Activated CD4-positive, alpha-beta T cell treated with anti-CD3 and anti-CD28 coated beads, Interleukin-2, amount 50 U/mL, for 16 hours (primary cell): ENCODE data around the gene WHAMM.
"Not testable (repeated sequence)": the region's sequence is repeated elsewhere in the genome, so short reads cannot be mapped to it uniquely, and the experiment has no call there.

ENCODE experiments used
- DNase-seq: peaks from one replicate; pipeline ENCODE4 v3.0.0-alpha.2; 2020

Gene WHAMM

DNA sequence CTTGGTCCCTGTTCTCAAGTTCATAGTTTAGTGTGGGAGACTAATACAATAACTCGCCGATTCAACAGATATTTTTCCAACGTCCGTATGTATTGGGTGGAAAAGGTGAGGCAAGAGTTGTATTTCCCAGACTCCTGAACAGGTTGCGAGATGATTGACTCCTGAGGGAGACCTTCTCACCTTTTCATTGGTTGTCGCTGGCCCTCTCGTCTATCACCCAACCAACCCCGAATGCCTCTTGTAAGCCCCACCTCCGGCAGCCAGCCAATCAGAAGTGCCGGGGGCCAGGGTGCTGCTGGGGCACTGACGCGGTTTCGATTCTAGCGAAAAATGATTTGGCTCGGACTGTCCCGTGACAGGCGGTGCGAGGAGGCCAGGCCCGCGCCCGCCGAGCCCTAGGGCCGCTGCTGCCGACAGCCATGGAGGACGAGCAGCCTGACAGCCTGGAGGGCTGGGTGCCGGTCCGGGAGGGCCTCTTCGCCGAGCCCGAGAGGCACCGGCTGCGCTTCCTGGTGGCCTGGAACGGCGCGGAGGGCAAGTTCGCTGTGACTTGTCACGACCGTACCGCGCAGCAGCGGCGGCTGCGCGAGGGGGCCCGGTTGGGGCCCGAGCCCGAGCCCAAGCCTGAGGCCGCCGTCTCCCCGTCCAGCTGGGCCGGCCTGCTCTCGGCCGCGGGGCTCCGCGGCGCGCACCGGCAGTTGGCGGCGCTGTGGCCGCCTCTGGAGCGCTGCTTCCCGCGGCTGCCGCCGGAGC lies at the start of gene WHAMM:
Gene WHAMM (plus strand): TSS at position 321 of the 753 bp plus-strand sequence. CDS start 99 bp downstream, at position 420.
- peak; percentile 97 for DNase-seq

- no peak for DNase-seq
These were observed 45.9 kb upstream of the WHAMM start for GRCh38 chr15:82763361-82764116.

DNA sequence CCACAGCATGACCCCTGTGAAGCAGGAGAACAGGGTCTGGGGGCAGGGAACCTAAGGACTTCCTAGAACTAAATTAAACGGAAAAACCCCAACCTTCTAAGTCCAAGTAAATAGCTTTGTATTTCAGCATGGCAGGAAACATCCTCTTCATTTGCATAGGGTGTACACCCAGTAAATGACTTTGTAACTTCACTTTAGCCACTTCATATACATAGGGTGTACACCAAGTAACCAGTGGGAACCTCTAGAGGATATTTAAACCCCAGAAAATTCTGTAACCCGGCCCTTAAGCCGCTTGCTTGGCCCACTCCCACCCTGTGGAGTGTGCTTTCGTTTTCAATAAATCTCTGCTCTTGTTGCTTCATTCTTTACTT lies 45.3 kb upstream of the WHAMM start:
- DNase-seq: no peak

DNA sequence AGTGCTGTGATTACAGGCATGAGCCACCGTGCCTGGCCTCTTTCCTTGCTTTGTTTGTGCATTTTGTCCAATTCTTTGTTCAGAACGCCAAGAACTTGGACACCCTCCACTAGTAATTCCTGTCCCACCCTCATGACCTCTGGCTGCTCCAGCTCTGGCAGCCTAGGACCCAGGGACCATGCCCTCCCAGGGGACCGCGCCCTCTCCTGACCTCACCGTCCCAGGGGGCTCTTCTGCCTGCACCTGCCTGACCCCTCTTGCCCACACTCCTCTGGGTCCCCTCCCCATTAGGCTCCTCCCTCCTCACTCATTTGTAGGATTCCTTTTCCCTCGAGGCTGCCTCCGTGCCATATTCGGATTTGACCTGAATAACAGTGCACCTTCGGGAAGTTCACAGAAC lies 44.7 kb upstream of the WHAMM start:
- no peak for DNase-seq

DNA sequence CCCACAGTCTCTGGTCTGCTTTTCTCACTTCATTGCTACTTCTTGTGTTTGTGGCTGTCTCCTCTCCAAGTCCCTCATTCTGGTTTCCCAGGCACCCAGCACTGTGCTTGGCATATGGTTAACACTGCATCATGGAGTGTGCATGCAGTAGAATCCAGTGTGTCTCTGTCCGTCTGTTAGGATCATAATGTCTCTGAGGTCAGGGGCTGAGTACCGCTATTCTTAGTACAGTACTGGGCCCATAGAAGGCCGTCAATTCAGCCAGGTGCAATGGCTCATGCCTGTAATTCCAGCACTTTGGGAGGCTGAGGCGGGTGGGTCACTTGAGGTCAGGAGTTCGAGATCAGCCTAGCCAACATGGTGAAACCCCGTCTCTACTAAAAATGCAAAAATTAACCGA lies 43.2 kb upstream of the WHAMM start:
- not testable (repeated sequence) for DNase-seq

DNA sequence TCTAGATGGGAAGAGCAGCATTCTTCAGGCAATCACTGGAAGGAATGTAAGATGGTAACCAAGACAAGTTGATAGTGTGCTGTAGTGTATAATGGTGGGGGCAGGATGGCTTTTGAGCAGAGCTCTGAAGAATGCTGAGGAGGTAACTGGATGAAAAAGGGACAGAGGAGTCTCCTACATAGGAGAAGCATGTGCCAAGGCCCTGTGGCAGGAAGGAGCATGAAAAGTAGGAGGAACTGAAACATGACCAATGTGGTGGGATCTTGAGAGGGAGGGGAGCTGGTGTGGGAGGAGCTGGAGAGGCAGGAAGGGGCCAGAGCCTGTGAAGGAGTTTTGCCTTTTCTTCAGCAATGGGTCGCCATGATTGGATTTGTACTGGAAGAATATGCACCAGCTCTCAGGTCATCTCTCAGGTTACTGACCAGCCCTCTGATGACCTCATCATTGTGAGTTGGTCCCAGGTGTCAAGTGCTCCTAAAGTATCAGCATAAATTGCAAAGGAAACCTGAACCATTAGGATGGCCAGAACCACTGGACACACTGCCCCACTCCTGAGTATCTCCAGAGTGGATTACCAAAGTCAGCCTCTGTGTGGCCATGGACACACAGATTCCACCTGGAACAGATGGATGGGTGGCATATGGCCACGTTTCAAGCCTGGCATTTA lies 42.1 kb upstream of the WHAMM start:
- DNase-seq: no peak

- DNase-seq: no peak
These were observed 40.9 kb upstream of the WHAMM start for GRCh38 chr15:82768414-82769054.

DNA sequence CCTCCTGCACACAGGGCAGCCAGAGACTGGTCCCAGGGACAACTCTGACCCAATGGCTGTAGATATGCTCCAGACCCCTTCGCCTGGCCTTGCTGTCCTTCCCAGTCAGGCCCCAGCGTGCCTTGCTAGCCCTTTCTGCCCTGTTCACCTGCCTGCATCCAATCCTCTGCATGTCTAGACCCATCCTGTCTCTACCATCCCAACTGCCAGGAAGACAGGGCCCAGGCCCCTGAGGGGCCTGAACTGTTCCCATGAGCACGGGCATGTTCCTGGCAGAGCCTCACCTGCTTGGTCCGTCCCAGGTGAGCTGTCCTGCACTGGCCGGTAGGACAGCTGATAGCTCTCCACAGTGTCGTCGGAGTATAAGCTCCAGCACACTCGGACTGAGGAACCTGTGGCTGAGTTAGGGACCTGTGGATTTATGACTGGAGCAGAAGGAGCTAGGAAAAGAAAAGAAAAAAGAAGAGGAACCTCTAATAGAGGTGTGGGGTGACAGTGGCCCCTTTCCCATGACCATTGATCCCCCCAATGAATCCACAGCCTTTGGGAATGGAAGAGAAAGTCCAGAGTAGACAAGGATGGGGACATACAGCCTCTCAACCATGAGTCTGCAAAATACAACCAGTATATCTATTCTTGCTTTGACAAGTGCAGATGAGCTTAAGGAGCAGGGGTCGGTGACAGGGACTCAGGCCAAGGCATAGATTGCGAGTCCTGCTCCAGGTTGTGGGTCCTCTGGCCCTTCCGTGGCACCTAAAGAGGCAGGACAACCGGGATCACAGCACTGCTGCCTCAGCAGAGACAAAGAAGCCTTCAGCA lies 37.4 kb upstream of the WHAMM start:
- DNase-seq: no peak

DNA sequence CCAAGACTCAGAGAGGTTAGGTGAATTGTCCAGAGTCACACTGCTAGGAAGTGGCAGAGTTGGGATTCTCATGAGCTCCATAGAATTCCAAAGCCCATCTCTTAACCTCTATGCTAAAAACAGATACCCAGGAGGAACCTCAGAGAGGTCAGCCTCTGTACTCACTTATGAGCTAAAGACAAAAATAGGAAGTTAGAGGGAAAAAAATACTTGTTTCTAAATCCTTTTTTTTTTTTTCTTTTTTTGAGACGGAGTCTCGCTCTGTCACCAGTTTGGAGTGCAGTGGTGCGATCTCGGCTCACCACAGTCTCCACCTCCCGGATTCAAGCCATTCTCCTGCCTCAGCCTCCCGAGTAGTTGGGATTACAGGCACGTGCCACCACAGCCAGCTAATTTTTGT lies 34.9 kb upstream of the WHAMM start:
- no peak for DNase-seq

DNA sequence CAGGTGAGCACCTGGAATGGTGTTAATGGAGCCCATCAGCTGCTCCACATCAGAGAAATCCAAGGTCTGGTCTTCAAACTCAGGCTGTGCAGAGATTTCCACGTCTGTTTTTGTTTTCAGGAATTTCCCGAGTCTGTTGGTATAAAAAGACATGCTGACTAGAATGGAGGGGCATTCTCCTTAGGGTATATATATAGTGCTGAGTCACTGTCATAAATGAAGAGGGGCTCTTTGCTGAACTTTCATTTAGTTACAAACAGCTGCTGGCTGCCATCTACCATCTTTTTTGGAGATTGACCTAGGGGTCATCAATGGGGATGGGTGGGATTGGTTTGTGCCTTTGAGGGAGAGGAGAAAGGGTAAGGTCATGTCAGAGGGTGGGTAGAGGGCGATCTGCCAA lies 30.7 kb upstream of the WHAMM start:
- no peak for DNase-seq

DNA sequence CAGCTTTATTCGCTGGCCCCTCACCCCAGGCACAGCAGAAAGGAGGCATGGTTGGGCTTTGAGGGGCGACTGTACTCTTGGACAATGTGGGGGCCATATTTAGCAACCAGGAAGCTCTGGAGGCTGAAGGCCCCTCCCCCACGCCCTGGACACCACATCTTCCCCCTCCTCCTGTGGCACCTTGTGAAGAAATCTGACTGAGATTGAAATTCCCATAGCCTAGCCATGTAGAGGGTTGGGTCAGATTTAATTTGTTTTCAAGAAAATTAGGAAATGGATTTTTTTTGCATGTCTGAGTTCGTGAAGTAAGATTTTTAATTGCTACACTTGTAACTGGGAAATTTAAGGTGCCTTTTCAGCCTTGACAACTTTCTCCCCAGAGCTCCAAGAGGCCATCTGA lies 28.1 kb upstream of the WHAMM start:
- no peak for DNase-seq

GRCh38 chr15:82788496-82788895 lies 20.9 kb upstream of the WHAMM start:
- DNase-seq: no peak

- no peak for DNase-seq
These were observed 19.9 kb upstream of the WHAMM start for GRCh38 chr15:82789491-82789890.

DNA sequence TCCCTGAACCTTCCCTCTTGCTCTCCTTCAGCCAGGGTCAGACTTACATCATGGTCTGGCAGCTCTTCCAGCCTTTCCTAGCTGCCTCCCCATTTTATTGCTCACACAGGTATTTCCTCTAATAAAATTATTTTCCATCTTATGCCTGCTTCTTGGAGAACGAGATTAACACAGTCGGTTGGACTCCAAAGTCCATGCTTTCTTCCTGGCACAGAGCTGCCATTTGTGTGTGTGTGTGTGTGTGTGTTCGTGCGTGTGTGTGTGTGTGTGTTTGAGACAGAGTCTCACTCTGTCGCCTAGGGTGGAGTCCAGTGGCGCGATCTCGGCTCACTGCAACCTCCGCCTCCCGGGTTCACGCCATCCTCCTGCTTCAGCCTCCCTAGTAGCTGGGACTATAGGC lies 19.1 kb upstream of the WHAMM start:
- no peak for DNase-seq

DNA sequence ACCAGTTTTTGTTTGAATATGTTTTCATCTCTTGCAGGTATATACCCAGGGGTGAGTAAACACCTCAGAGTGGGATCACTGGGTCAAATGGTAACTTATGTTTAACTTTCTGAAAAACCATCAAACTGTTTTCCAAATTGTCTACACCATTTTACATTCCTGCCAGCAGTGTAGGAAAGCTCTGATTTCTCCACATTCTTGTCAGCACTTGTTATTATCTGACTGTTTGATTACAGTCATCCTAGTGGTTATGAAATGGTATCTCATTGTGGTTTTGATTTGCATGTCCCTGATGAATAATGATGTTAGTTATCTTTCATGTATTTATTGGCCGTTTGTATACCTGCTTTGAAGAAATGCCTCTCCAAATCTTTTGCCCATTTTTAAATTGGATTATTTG lies 17.4 kb upstream of the WHAMM start:
- DNase-seq: no peak

- no peak for DNase-seq
These were observed 15.7 kb upstream of the WHAMM start for GRCh38 chr15:82793737-82794136.

GRCh38 chr15:82798104-82798503 lies 11.3 kb upstream of the WHAMM start:
- no peak for DNase-seq

DNA sequence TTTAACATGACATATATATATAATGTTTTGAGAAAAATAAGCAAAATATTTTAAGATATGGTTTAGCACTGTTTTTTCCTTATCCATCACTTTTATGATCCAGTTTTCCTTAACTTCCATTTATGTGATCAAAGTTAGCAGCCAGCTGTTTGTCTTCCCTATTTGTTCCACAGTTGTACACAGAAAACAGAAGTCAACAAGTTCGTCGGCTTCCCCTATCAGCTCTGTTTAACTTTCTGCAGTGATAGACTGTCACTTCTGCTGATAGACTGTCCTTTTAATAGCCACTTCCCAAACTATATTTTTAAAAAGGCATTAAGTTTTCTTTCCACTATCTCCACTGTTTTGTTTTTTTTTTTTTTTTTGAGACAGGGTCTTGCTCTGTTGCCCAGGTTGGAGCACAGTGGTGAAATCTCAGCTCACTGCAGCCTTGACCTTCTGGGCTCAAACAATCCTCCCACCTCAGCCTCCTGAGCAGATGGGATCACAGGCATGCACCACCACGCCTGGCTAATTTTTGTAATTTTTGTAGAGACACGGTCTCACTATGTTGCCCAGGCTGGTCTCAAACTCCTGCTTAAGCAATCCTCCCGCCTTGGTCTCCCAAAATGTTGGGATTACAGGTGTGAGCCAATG lies 10.8 kb upstream of the WHAMM start:
- no peak for DNase-seq

GRCh38 chr15:82799183-82799841 lies 10.1 kb upstream of the WHAMM start:
- no peak for DNase-seq

DNA sequence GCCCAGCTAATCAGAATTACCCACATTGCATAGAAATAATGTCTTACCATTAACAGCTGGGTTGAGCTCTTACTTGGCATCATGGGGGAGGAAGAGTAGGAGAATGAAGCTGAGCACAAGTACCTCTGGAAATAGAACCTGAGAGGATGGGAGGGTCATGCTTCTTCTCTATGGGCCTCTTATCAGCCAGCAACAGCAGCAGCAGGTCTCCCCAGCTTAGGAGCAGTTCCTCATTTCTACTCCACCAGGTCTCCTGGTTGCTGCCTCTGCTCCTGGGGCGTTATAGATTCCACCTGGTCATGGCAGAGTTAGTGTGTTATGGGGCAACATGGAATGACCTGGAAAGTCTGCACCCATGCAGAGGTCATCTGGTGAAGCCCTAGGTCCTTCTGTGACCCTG lies 6.9 kb upstream of the WHAMM start:
- DNase-seq: no peak

- DNase-seq: no peak
These were observed 5.4 kb upstream of the WHAMM start for GRCh38 chr15:82803793-82804574.
